Vagina (tissue), 2 donors: ENCODE results near the gene CREB5.

Experiments used
- POLR2A ChIP-seq, 2 donors: fragments of 450-650 bp; IDR thresholded peaks; one replicate each; pipeline ENCODE4 v1.6.1; 2017; ENCODE audit warnings: antibody characterized with exemption in 2 of 2, mild to moderate bottlenecking in 2 of 2, moderate library complexity in 2 of 2
- POLR2AphosphoS5 ChIP-seq, 2 donors: sonication (generic); formaldehyde crosslinking; IDR thresholded peaks; one replicate each; pipeline ENCODE4 v1.9.0; 2017; ENCODE audit warnings: antibody characterized with exemption in 2 of 2, mild to moderate bottlenecking in 2 of 2, low read depth in 1 of 2; ENCODE audit not compliant: insufficient read depth in 1 of 2
- TF ChIP-seq, protein P1 (sequence below), 3 experiments: fragments of 450-650 bp in 2 of 3; fragments of 200-600 bp in 1 of 3; sonication (generic) in 1 of 3; IDR thresholded peaks; one replicate each; pipeline ENCODE4 v1.5.1; 2017 to 2019; ENCODE audit warnings: antibody characterized with exemption in 3 of 3, mild to moderate bottlenecking in 2 of 3, moderate library complexity in 2 of 3

DNA sequence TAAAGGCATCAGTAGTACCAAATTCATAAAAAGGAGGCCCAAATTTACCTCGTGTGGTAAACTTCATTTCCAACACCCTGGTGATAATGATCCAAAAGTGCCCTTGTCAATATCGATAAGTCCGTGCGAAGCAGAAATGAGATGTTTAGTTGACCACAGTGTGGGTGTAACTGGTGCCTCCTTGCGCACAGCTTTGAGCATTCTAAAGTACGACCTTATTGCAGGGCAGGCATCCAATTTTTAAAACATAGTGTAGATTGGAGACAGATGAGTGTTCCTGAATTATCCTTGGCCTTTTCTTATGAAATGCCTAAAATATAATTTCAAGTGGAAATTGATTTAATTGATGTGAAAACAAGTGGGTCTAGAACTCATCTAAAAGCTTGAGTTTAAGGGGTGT, 297.4 kb downstream of the CREB5 start:
- TF ChIP-seq, protein P1, sequence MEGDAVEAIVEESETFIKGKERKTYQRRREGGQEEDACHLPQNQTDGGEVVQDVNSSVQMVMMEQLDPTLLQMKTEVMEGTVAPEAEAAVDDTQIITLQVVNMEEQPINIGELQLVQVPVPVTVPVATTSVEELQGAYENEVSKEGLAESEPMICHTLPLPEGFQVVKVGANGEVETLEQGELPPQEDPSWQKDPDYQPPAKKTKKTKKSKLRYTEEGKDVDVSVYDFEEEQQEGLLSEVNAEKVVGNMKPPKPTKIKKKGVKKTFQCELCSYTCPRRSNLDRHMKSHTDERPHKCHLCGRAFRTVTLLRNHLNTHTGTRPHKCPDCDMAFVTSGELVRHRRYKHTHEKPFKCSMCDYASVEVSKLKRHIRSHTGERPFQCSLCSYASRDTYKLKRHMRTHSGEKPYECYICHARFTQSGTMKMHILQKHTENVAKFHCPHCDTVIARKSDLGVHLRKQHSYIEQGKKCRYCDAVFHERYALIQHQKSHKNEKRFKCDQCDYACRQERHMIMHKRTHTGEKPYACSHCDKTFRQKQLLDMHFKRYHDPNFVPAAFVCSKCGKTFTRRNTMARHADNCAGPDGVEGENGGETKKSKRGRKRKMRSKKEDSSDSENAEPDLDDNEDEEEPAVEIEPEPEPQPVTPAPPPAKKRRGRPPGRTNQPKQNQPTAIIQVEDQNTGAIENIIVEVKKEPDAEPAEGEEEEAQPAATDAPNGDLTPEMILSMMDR (IDR thresholded peaks at IDR 0.05), result no peak
- TF ChIP-seq POLR2AphosphoS5 (IDR thresholded peaks at IDR 0.05; ENCODE audit: insufficient read depth in 1 of 2, low read depth in 1 of 2), result no peak
- TF ChIP-seq POLR2A (IDR thresholded peaks at IDR 0.05), result no peak
